Activated gamma-delta T cell (primary cell): ENCODE data around the gene SOX15.

Experiments
- DNase-seq: peaks from one replicate; lab custom pipeline; 2025; lab: John Stamatoyannopoulos, UW

The SOX15 gene

DNA sequence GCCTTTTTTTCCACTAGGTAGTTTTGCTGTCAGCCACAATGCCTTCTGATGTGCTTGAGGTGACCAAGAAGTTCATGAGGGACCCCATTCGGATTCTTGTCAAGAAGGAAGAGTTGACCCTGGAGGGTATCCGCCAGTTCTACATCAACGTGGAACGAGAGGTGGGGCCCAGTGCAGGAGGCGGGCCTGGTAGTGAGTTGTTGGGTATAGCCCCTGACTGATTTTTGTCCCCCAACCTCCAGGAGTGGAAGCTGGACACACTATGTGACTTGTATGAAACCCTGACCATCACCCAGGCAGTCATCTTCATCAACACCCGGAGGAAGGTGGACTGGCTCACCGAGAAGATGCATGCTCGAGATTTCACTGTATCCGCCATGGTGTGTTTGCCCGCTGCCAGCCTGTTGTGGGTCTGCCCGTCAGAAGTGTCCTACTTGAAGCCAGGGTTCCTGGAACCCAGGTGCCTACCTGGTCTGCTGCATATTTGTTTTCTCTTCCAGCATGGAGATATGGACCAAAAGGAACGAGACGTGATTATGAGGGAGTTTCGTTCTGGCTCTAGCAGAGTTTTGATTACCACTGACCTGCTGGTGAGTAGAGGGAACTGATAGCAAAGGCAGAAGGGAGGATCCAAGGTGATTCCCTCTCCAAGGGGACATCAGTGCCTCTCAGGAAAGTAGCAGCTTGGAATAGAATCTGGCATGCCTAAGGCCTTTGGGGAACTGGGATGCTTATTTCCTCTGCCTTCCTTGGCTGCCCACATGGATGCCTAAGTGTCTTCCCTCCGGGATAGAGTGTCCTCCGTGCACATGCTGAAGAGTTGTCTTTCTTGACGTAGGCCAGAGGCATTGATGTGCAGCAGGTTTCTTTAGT lies 12.3 kb downstream of the SOX15 start:
- no peak for DNase-seq

- DNase-seq = no peak
Measured at GRCh38 chr17:7576432-7576937, 13.4 kb downstream of the SOX15 start.

DNA sequence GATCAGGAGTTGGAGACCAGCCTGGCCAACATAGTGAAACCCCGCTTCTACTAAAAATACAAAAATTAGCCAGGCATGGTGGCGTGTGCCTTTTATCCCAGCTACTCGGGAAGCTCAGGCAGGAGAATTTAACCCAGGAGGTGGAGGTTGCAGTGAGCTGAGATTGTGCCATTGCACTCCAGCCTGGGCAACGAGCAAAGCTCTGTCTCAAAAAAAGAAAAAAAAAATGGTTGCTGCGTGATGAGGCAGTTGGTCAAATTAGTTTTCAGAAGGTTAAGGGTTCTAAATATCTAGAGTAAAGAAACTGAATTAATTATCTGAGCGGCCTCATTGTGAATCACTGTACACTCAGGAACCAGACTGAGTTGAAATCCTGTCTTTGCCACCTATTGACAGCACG lies 13.9 kb downstream of the SOX15 start:
- no peak for DNase-seq

- no peak for DNase-seq
Measured at GRCh38 chr17:7575481-7575883, 14.4 kb downstream of the SOX15 start.

DNA sequence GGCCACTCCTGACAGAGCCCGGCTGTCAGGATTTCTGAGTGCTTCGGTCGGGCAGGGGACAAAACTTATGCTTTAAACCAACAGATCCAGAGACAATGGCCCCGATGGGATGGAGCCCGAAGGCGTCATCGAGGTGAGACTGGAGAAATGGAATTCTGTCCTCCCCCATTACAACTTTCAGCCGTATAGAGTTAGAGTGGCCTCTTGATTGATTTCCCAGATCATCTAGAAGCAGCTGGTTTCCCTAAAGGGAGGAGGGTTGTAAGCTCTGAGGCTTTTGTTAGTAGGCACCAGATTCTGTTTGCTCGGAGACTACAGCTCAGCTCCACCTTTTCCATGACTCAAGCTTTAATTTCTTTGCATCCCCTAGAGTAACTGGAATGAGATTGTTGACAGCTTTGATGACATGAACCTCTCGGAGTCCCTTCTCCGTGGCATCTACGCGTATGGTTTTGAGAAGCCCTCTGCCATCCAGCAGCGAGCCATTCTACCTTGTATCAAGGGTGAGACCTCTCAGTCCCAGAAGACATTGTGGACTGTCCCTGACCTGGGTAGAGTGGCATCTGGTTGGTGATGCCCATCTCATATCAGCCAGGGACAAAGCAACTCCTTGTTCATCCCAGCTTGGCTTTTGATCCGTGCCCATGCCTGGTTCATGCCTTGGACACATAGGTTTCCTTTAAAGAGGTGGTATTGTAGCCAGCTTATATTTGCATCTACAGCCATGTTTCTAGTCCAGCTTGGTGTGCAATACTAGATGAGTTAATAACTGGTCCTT lies 15.5 kb downstream of the SOX15 start:
- no peak for DNase-seq

DNA sequence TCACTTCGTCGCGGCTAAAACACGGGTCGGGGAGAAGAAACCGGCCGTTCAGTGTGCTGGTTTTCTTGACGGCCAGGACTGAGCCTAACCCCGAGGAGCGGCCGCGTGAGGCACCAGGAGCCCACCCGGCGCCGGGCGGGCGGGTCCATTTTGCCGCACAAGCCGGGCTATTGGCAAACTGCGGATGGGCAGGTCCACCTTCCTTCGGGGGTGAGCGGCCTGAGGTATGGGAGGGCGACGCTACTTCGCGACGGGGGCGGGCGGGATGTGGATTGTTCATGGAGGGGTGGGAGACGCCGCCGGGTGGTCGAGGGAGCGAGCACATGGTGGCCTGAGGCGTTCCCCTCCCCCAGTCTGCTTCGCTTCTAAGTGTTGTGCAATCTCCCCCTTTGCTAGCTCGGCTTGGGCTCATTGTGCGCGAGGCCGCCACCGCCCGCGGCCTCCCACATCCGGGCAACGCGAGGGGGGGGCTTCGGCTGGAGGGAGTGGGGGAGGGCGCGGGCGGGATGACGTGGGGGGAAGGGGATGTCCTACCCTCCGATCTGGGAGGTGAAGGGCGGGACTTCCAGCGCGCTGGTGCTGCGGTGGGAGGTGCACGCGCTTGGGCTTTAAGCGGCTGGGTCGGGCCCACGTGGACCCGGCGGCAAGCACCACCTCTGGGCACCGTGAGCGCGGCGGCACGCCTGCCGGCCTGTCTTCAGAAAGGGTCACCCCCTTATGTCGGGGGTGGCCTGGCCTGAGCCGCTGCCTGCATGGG lies 16.4 kb downstream of the SOX15 start:
- peak; percentile 93 for DNase-seq

DNA sequence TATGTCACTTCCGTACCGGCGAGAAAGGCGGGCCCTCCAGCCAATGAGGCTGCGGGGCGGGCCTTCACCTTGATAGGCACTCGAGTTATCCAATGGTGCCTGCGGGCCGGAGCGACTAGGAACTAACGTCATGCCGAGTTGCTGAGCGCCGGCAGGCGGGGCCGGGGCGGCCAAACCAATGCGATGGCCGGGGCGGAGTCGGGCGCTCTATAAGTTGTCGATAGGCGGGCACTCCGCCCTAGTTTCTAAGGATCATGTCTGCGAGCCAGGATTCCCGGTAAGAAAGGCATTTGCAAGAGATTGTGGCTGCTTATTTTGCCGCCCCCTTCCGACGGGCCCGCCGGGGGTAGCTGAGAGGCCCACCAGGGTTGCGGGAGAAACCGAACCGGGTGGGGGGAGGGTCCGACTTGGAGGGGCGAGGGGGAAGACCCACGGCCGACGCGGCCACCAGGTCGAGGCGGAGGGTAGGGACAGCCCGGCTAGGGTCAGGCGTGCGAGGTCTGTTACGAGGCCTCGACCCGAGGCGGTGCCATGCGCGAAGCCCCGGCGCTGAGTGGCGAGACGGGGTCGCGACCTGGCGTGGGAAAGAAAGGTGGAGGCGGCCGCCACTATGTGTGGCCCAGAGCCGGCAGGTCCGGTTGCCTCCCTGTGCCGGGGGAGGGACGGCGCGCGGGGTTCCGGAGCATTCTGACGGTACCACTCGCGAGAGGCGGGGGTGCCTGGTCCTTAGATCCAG lies 17.1 kb downstream of the SOX15 start:
- DNase-seq = peak; percentile 96

GRCh38 chr17:7572338-7572587 lies 17.6 kb downstream of the SOX15 start:
- DNase-seq = no peak

- DNase-seq = no peak
Measured at GRCh38 chr17:7570351-7570750, 19.5 kb downstream of the SOX15 start.

GRCh38 chr17:7569571-7569970 lies 20.3 kb downstream of the SOX15 start:
- DNase-seq = no peak

DNA sequence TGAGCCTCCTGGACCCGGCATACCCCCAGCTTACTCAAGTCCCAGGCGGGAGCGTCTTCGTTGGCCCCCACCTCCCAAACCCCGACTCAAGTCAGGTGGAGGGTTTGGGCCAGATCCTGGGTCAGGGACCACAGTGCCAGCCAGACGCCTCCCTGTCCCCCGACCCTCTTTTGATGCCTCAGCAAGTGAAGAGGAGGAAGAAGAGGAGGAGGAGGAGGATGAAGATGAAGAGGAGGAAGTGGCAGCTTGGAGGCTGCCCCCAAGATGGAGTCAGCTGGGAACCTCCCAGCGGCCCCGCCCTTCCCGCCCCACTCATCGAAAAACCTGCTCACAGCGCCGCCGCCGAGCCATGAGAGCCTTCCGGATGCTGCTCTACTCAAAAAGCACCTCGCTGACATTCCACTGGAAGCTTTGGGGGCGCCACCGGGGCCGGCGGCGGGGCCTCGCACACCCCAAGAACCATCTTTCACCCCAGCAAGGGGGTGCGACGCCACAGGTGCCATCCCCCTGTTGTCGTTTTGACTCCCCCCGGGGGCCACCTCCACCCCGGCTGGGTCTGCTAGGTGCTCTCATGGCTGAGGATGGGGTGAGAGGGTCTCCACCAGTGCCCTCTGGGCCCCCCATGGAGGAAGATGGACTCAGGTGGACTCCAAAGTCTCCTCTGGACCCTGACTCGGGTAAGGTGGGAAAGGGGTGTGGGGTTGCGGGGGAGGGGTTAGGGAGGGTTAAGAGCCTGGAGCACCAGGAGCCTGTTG lies 26.6 kb downstream of the SOX15 start:
- no peak for DNase-seq

GRCh38 chr17:7562208-7562605 lies 27.7 kb downstream of the SOX15 start:
- DNase-seq = no peak

DNA sequence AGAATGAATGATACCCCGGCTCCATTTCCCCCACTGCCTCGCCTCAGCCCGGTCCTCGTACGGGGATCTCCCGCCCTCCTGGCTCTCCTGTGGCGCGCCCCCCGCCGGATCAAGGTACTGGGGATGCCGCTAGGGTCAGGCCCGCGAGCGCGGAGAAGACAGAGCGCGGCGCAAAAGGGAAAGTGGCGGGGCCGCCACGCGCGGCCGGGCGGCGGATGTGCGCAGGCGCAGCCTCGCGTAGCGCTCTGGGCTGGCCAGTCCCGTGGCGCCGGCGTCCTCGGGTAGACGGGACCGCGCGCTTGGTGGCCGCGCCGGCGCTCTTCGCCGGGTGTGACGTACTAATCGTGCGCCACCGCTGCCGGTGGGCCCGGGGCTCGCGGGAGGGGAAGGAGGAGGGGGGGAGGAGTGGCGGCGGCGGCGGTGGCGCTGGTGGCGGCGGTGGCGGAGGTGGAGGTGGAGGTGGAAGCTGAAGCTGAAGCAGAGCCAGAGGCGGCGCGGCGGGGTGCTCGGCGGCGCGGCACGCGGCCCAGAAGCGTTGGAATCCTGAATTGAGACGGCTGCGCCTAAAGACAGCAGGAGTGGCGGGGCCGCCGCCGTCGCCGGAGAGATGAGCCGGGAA lies 28.2 kb downstream of the SOX15 start, which contains the start of gene SENP3:
SENP3 (plus strand) TSS at position 331 of the 619 bp plus-strand sequence. CDS start 1,158 bp downstream, outside the sequence.
- DNase-seq = peak; percentile 93

DNA sequence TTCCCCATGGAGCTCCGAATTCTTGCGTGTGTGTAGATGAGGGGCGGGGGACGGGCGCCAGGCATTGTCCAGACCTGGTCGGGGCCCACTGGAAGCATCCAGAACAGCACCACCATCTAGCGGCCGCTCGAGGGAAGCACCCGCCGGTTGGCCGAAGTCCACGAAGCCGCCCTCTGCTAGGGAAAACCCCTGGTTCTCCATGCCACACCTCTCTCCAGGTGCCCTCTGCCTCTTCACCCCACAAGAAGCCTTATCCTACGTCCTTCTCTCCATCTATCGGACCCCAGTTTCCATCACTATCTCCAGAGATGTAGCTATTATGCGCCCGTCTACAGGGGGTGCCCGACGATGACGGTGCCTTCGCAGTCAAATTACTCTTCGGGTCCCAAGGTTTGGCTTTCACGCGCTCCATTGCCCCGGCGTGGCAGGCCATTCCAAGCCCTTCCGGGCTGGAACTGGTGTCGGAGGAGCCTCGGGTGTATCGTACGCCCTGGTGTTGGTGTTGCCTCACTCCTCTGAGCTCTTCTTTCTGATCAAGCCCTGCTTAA lies 28.8 kb downstream of the SOX15 start:
- DNase-seq = peak; percentile 55

DNA sequence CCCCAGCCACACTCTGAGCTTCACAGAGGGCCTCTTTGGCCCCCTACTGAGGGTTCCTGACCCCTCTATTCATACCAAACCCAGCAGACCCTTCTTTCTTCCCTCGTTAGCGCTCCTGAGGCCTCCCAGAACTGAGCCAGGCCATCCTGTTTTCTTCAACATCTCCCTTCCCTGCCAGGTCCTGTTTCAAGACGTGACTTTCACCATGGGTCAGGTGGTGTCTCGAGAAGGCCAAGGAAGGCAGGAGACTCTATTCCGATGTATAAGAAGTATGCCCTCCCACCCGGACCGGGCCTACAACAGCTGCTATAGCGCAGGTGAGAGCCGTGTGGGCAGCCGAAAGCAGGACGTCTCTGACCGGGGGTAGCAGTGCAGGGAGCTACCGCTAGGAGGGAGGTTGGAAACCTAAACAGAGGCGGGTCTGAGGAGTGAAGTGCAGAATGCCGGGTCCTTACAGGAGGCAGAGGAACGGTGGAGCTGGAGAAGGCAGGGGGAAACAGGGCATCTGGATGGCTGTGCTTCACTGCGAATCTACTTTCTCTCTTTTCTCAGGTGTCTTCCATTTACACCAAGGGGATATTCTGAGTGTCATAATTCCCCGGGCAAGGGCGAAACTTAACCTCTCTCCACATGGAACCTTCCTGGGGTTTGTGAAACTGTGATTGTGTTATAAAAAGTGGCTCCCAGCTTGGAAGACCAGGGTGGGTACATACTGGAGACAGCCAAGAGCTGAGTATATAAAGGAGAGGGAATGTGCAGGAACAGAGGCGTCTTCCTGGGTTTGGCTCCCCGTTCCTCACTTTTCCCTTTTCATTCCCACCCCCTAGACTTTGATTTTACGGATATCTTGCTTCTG lies 29.5 kb downstream of the SOX15 start:
- no peak for DNase-seq

DNA sequence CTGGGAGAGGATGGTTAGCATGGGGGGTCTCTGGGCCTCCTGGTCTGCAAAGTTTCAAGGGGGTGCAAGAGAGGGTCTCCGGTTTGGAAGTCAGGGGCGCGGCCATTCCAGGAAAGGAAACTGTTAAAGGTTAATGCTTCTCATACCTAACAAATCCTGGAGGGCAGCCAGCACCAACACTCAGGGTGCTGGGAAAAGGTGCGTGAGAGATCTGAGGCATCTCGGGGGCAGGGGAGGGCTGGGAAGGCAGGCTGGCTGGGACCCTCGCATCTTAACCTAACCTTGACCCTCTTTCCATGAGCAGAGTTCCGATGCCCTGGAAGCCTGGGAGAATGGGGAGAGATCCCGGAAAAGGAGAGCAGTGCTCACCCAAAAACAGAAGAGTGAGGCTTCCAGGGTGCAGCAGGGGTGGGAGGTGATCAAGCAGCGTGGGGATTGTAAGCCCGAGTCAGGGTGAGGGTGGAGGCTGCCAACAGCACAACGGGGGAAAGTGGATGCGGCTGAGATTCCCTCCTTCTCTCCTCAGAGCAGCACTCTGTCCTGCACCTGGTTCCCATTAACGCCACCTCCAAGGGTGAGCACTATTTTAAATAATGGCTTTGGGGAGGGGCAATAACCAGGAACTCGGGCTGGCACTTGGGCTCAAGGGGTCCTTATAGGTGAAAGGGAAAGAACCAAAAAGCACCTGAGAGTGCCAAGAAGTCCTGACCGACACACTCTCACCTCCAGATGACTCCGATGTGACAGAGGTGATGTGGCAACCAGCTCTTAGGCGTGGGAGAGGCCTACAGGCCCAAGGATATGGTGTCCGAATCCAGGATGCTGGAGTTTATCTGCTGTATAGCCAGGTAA lies 30.3 kb downstream of the SOX15 start:
- no peak for DNase-seq

DNA sequence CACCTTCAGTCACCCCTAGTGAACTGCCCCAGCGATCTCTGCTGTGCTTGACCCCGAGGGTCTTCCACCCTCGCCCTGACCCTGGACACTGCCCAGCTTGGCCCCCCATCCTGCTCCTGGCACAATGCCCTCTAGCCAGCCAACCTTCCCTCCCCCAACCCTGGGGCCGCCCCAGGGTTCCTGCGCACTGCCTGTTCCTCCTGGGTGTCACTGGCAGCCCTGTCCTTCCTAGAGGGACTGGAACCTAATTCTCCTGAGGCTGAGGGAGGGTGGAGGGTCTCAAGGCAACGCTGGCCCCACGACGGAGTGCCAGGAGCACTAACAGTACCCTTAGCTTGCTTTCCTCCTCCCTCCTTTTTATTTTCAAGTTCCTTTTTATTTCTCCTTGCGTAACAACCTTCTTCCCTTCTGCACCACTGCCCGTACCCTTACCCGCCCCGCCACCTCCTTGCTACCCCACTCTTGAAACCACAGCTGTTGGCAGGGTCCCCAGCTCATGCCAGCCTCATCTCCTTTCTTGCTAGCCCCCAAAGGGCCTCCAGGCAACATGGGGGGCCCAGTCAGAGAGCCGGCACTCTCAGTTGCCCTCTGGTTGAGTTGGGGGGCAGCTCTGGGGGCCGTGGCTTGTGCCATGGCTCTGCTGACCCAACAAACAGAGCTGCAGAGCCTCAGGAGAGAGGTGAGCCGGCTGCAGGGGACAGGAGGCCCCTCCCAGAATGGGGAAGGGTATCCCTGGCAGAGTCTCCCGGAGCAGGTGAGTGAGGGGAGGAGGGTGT lies 31.2 kb downstream of the SOX15 start, which contains the start of gene TNFSF13:
TNFSF13 (plus strand) TSS at position 207 of the 776 bp plus-strand sequence; CDS start at position 497, 290 bp downstream.
- DNase-seq = no peak
